Measurements from ENCODE around the gene VSIG10.
"Not testable (repeated sequence)": the region's sequence is repeated elsewhere in the genome, so short reads cannot be mapped to it uniquely, and the experiment has no call there.

Gene VSIG10

GRCh38 chr12:118107694-118108093 is 3.9 kb upstream of the VSIG10 start:
- DNase-seq: no peak

GRCh38 chr12:118107011-118107410 is 3.2 kb upstream of the VSIG10 start:
- DNase-seq: no peak

DNA sequence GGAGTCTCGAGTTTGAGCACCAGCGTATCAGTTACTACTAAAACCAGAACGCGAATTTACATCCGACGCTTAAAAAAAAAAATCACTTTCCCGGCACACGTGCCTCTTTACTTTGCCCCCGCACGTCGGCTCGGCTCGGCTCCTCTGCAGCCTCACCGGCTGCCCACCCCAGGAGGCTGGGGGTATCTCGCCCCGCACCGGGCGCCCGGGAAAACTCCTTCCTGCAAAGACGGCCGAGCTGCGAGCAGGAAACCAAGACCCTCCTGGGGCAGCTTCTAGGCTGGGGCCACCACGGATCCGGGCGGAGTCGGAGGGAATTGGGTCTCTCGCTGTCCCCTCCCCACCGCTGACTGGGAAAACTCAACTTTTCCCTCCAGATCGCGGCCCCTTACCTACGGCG is 610 bp downstream of the VSIG10 start:
- DNase-seq: peak; percentile 17

DNA sequence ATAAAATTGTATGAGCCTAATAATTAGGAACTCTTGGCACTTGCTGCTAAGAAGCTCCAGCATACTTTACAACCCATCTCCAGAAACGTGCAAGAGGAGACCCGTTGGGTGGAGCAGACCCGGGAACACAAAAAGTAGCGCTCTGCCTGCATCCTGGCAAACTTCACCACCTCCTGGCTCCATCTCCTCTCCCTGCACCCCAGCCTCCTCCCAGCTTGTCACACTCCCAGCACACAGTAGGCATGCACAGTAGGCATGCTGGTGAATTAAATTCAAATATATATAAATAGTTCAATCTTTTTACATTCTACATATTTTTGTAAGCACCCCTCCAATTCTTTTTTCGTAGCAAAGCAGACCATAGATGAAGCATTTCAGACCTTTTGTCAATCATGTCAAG is 1.2 kb downstream of the VSIG10 start:
- DNase-seq: no peak

- DNase-seq: no peak
Observed at GRCh38 chr12:118102070-118102469, 1.7 kb downstream of the VSIG10 start.

- DNase-seq: no peak
Observed at GRCh38 chr12:118101051-118101450, 2.8 kb downstream of the VSIG10 start.

- DNase-seq: no peak
Observed at GRCh38 chr12:118098911-118099671, 4.7 kb downstream of the VSIG10 start.

DNA sequence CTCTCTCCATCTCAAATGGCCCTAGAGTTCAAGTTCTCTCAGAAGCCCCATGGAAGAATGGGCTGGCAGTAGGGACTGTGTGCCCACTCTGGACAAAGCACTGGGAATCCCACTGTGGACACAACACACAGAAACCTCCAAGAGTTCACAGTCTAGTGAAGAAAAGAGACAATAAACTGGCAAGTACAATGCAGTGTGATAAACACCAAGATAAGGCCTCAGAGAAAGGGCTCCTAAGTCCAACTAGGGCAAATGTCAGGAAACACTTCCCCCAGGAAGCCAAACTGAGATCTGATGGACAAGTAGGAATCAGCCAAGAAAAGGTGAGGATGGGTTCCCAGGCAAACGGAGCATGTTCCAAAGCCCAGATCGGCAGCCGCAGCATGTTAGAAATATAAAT is 5.4 kb downstream of the VSIG10 start:
- no peak for DNase-seq

GRCh38 chr12:118094039-118094438 is 9.8 kb downstream of the VSIG10 start:
- DNase-seq: no peak

GRCh38 chr12:118089782-118090181 is 14.0 kb downstream of the VSIG10 start:
- DNase-seq: no peak

- no peak for DNase-seq
Observed at GRCh38 chr12:118082161-118082560, 21.6 kb downstream of the VSIG10 start.

- DNase-seq: not testable (repeated sequence)
Observed at GRCh38 chr12:118081521-118081920, 22.3 kb downstream of the VSIG10 start.

DNA sequence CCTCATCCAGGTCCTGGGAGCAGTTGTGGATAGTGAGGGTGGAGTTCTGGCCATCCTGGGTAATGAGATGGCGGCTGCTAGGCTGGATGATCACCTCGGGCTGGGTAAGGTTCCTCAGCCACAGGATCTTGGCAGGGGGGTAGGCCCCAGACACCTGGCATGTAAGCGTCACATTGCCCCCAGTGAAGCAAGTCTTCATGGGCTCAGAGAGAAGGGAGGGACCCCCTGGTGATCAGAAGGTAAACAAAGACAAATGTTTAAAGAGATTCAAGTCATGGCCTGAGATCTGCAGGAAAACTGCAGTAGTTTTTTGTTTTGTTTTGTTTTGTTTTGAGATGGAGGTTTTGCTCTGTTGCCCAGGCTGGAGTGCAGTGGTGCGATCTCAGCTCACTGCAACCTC is 30.0 kb downstream of the VSIG10 start:
- DNase-seq: no peak

- DNase-seq: no peak
Observed at GRCh38 chr12:118070650-118071049, 33.2 kb downstream of the VSIG10 start.

GRCh38 chr12:118068445-118068844 is 35.4 kb downstream of the VSIG10 start:
- DNase-seq: no peak

DNA sequence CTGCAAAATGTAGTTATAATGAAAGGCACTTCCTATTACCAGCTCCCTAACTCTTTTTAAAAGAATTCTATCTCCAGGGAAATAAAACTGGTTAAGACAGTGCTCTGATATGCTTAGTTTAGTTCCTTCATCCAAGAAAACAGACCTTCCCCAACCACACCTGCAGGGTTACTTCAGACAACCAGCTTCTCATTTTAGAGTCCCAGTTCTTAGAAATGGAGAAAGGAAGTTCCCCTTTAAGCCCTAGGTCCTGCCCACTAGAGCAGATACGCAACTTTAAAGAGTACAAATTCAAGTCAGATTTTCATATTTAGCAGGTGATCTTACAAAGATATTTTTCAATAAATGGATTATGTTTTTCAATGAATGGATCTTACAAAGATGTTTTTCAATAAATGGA is 38.4 kb downstream of the VSIG10 start:
- no peak for DNase-seq

DNA sequence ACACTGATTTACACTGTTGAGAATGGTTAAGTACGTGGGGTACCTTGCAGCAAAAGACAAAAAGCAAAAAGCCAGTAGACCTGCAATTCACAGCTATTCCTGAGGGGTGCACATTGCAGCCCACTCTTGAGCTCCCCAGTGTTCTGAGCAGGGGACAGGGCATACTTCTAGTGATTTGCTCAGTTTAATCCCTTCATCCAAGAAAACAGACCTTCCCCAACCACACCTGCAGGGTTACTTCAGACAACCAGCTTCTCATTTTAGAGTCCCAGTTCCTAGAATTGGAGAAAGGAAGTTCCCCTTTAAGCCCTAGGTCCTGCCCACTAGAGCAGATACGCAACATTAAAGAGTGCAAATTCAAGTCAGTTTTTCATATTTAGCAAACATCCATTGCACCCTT is 39.2 kb downstream of the VSIG10 start:
- no peak for DNase-seq

DNA sequence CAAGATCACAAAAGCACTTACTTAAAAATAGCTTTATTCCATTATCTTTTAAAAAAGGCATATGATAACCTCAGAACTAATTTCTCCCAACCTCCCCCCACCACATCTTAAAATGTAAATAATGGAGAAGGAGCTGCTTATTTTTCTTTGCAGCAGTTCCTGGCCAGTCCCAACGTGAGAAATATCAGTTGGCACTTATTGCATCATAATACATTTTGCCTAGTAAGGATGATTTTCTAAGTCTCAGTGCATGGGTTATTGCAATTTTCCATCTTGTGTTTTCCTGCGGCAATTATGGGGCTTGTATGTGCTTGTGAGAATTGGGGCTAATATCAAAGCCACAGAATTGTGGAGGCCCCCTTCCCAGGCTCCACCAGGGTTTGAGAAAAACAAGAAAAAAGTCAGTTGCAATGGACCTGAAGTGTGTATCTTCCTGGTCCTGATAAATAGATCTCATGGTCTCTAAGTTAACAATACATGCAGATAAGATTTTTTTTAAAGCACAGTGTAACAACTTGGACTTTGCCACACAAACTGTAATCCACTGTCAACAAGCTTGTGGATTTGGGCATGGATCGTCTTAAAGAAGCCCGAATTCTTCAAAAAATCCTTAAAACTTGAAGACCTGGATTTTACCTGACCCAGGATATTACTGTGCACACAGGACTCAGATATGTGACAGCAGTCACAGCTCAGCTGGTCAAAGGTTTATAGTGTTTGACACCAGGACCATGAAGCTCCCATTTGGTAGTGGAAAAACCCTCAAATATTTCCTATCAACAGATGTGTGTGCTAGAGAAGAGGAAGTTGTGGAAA is 40.0 kb downstream of the VSIG10 start:
- DNase-seq: no peak

DNA sequence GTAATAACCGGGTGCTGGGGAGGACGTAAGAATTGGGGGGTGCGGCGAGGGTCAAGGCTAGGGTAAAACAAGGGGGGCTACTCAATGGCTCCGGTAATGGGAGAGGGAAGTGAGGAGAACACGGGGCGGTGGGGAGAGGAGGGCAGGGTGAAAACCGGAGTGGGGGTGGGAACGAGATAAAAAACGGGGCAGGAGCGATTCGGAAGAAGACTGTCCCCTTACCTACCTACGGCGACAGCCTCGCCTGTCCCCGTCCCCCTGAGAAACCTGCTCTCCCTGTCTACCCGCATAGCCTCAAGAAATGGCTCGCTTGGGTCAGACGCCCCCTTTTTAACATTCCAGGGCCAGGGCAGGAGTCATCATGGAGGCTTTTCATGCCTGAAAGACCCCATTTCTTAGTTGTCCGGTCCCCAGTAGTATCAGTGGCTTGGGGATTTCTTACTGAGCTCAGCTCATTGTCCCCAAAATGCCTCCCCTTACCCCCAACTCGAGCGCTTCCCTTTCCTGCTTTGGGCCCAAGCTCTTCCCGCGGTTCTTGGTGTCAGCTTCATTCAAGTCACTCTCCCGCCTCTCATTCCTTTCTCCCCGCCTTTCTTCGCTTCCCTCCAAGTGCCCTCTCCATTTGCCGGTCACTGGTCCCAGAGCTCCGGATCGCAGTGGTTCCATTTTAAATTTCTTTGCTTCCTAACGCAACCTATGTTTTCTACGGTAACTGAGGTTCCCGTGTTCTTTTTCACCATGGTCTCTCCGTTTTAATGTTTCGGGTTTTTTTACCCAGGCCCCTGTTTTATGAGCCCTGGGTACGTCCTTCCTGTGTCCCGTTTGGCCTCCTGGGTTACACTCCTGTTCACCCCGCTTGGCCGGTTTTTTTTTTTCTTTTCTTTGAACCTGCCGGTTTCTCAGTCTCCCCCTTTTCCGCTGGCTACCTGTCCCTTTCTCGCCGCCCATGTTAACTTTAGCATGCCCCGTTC is 41.7 kb downstream of the VSIG10 start:
- DNase-seq: no peak

DNA sequence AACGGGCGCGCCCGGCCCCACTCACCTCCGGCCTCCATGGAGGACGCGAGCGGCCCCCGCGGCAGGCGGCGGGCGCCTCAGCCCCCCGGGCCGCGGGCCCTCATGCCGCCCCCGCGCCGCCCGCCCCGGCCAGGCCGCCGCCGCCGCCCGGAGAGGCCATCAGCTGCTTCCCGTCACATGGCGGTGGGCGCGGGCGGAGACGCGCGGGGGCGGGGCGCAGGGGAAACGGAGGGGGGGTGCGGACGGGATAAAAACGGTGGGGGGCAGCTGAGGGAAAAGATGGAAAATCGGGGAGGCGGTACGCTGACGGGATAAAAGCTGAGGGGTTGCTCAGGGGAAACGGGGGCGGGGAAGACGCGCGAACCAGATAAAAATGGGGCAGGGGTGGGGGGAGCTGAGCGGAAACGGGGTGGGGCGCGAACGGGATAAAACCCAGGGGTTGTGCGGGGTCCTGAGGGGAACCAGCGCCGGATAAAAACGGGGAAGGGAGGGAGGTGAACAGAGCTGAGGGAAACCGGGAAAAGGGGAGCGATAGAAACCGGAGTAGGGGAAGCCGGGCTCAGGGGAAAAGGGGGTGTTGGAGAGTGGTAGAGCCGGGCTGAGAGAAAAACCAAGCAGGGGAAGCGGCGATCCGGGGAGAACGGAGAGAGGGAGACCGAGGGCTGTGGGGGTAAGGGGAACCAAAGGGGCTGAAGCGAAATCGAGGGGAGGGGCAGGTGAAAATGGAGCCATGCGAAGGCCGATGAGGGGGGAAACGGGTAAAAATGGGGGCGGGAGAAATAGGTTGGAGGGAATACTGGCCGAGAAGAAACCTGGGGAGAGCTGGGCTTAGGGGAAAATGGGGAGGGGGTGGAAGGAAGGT is 42.6 kb downstream of the VSIG10 start, which contains the start of gene WSB2:
WSB2 (minus strand) TSS at position 169 of the 862 bp plus-strand sequence; CDS start at position 38, 131 bp downstream.
- DNase-seq: no peak

GRCh38 chr12:118060301-118061010 is 43.4 kb downstream of the VSIG10 start:
- DNase-seq: no peak
